Effector memory CD4-positive, alpha-beta T cell (primary cell): Measurements from ENCODE around the gene TRPC5OS.

Source experiments
- DNase-seq, 3 donors: peaks; one replicate each; pipeline ENCODE4 v3.0.0-alpha.2; 2020
- H3K27ac ChIP-seq: 2 replicates; pipeline ENCODE4 v1.7.0; 2013; ENCODE audit warnings: mild to moderate bottlenecking, low read length, moderate library complexity; ENCODE audit not compliant: insufficient read depth, poor library complexity, severe bottlenecking
- H3K27me3 ChIP-seq: replicated peaks from 2 replicates; pipeline ENCODE4 v1.7.0; 2013; ENCODE audit warnings: mild to moderate bottlenecking, low read length; ENCODE audit not compliant: insufficient read depth, control insufficient read depth, poor library complexity, severe bottlenecking
- H3K36me3 ChIP-seq: 2 replicates; pipeline ENCODE4 v1.7.0; 2013; ENCODE audit warnings: mild to moderate bottlenecking, low read length, moderate library complexity; ENCODE audit not compliant: control insufficient read depth, insufficient read depth
- H3K4me1 ChIP-seq: 2 replicates; pipeline ENCODE4 v1.7.0; 2013; ENCODE audit warnings: low read length, mild to moderate bottlenecking; ENCODE audit not compliant: control insufficient read depth, insufficient read depth, poor library complexity, severe bottlenecking
- H3K4me3 ChIP-seq: 2 replicates; pipeline ENCODE4 v1.7.0; 2013; ENCODE audit warnings: low read length, low read depth, mild to moderate bottlenecking; ENCODE audit not compliant: insufficient read depth, poor library complexity, severe bottlenecking
- H3K9me3 ChIP-seq: 2 replicates; pipeline ENCODE4 v1.7.0; 2013; ENCODE audit warnings: mild to moderate bottlenecking, low read length, moderate library complexity; ENCODE audit not compliant: control insufficient read depth

The TRPC5OS gene

DNA sequence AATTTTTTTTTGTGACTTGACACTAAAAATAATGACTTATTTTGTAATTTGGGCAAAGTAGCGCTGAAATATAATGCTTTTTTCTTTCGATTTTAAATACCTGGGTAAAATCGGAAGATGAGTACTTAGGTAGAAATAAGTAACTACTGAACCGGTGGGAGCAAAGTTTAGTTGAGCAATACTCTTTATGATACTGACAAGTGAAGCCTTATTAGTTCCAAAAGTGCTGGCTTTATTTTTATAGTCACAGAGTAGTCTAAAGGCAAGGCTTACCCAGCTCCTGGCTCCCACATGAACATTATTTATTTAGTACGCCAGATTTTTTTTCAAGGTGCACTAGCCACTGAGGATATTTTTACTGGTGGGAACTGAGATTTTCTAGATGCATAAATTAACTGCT, 14.4 kb upstream of the TRPC5OS start:
- DNase-seq: no peak
- Histone ChIP-seq H3K9me3 (no peaks in the 10 kb centered on the region), H3K4me1 (no peaks in the 10 kb centered on the region), H3K27ac (no peak overlapping the region), H3K4me3 (no peak overlapping the region), H3K27me3 (no peaks in the 10 kb centered on the region), H3K36me3 (no peaks in the 10 kb centered on the region)

GRCh38 chrX:111867236-111867635, 8.7 kb upstream of the TRPC5OS start:
- no peaks in the 10 kb centered on the region for H3K27me3 ChIP-seq
- H3K4me1 ChIP-seq: no peaks in the 10 kb centered on the region
- no peak overlapping the region for H3K4me3 ChIP-seq
- no peak overlapping the region for H3K27ac ChIP-seq
- DNase-seq: no peak
- no peaks in the 10 kb centered on the region for H3K36me3 ChIP-seq
- H3K9me3 ChIP-seq: no peaks in the 10 kb centered on the region

DNA sequence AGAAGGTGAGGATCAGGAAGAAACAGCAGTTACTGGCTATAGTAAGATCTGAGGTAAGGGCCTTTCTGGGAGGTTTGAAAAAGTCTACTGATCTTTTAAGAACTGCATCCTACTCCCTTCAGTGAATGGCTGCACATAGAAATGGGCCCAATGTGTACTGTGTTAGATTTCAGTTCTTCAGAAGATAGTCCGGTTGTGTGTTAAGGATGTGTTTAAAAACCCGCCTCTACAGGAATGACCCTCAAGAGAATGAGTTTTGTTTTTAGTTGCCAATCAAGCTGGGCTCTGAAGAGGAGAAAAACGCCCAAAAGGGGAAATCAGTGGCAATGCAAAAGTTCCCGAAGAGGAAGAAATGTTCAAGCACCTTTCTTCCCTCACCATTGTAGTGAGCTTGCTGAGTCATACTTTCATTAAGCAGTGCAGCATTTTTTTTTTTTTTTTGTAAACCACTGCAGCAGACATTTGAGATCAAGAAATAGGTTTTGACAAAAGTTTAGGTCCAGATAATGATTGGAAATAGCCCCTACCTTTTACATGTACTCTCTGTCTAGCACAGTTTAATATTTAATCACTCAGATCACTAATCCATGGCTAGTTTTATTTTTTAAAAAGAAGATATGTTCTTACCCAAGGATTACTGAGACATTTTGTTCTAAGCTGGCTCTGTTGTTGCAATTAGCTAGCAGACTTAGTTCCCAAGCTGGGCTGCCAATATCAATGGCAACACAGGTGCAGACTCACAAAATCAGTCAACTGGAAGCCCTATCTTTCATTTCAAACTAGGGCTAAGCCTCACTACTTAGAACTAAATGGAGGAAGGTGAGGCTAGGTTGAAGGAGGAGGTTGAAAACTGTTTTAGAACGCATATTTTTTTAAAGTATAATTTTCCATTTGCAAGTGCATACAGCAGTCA, 7.0 kb upstream of the TRPC5OS start:
- no peaks in the 10 kb centered on the region for H3K27me3 ChIP-seq
- no peaks in the 10 kb centered on the region for H3K9me3 ChIP-seq
- no peaks in the 10 kb centered on the region for H3K36me3 ChIP-seq
- no peak overlapping the region for H3K4me3 ChIP-seq
- no peaks in the 10 kb centered on the region for H3K4me1 ChIP-seq
- H3K27ac ChIP-seq: no peak overlapping the region
- no peak for DNase-seq

GRCh38 chrX:111869639-111870034, 6.3 kb upstream of the TRPC5OS start:
- H3K27ac ChIP-seq: no peak overlapping the region
- no peaks in the 10 kb centered on the region for H3K27me3 ChIP-seq
- no peaks in the 10 kb centered on the region for H3K9me3 ChIP-seq
- H3K36me3 ChIP-seq: no peaks in the 10 kb centered on the region
- no peaks in the 10 kb centered on the region for H3K4me1 ChIP-seq
- DNase-seq: no peak
- H3K4me3 ChIP-seq: no peak overlapping the region

DNA sequence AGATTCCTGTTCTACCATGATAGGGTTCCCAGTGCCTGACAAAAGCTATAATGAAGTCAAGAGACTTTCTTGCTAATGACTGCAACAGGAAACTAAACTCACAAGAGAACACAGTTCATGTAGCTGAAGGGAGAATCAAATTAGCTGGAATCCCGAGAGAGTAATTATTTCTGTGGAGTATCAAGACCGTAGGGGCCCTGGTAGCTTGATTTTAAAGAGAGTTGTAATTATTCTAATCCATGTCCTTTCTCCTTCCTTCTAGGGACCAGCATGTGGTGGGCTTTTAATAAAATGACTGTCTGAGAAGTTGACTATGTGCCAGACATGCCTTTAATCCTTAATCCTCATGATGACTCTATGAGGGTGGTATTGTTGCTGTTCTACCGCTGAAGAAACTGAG, 1.7 kb upstream of the TRPC5OS start:
- Histone ChIP-seq H3K4me3 (no peak overlapping the region), H3K4me1 (no peaks in the 10 kb centered on the region), H3K27me3 (no peaks in the 10 kb centered on the region), H3K9me3 (no peaks in the 10 kb centered on the region), H3K27ac (no peak overlapping the region), H3K36me3 (no peaks in the 10 kb centered on the region)
- DNase-seq: no peak

DNA sequence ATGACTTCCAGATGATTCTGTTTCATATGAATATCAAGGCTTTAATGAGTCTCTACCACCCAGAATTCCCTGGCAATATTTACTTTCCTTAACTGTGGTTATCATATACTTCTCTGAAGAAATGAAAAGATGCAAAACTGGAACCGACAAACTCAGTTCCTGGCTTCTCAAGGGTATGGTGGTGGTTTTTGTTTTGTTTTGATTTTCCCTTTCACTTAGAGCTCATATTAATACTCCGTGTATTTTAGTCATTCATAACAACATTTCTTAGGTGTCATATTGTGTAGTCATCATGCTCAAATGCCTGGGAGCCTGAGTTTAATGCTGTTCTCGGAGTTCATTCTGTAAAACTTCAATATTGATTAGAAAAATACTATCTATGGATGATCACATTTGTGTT, 665 bp downstream of the TRPC5OS start:
- Histone ChIP-seq H3K36me3 (no peaks in the 10 kb centered on the region), H3K4me1 (no peaks in the 10 kb centered on the region), H3K9me3 (no peaks in the 10 kb centered on the region), H3K27ac (no peak overlapping the region), H3K4me3 (no peak overlapping the region), H3K27me3 (no peaks in the 10 kb centered on the region)
- no peak for DNase-seq

GRCh38 chrX:111877681-111878080, 1.7 kb downstream of the TRPC5OS start:
- no peaks in the 10 kb centered on the region for H3K27me3 ChIP-seq
- H3K4me3 ChIP-seq: no peak overlapping the region
- H3K9me3 ChIP-seq: no peaks in the 10 kb centered on the region

GRCh38 chrX:111880735-111881134, 4.8 kb downstream of the TRPC5OS start:
- no peaks in the 10 kb centered on the region for H3K27me3 ChIP-seq
- H3K27ac ChIP-seq: no peak overlapping the region
- no peaks in the 10 kb centered on the region for H3K9me3 ChIP-seq
- no peak overlapping the region for H3K4me3 ChIP-seq
- DNase-seq: no peak
- no peaks in the 10 kb centered on the region for H3K4me1 ChIP-seq
- H3K36me3 ChIP-seq: no peaks in the 10 kb centered on the region

More at GRCh38 chrX:111877681-111878080, 1.7 kb downstream of the TRPC5OS start:
- no peak overlapping the region for H3K27ac ChIP-seq
- no peaks in the 10 kb centered on the region for H3K4me1 ChIP-seq
- no peak for DNase-seq
- H3K36me3 ChIP-seq: no peaks in the 10 kb centered on the region

DNA sequence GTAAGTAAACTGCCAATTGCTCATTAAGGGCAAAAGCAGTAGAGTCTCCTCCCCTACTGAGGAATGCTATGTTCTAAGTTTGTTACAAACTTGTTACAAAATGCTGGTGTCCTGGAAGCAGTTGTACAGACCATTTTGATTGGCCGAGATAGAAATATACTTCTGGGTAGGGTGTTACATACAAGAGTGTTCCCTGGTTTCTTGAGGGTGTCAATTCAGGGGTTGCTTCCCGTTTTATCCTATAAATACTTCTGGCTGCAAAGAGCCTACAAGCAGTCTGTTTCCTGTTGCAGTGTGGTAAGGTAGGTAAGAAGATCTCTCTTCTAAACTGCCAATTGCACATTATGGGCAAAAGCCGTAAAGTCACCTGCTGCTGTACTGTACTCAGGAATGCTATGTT, 5.7 kb downstream of the TRPC5OS start:
- Histone ChIP-seq H3K4me3 (no peak overlapping the region), H3K27me3 (no peaks in the 10 kb centered on the region), H3K9me3 (no peaks in the 10 kb centered on the region), H3K36me3 (no peaks in the 10 kb centered on the region), H3K4me1 (no peaks in the 10 kb centered on the region), H3K27ac (no peak overlapping the region)
- DNase-seq: no peak

GRCh38 chrX:111886678-111887077, 10.7 kb downstream of the TRPC5OS start:
- Histone ChIP-seq H3K9me3 (no peaks in the 10 kb centered on the region), H3K27ac (no peak overlapping the region), H3K4me1 (no peaks in the 10 kb centered on the region), H3K4me3 (no peak overlapping the region), H3K27me3 (no peaks in the 10 kb centered on the region), H3K36me3 (no peaks in the 10 kb centered on the region)
- no peak for DNase-seq
